Measurements from ENCODE around the gene GLYR1.
"Not testable (repeated sequence)": the region's sequence is repeated elsewhere in the genome, so short reads cannot be mapped to it uniquely, and the experiment has no call there.

The GLYR1 gene

GRCh38 chr16:4787068-4787467, 60.0 kb downstream of the GLYR1 start:
- Mint-ChIP-seq H3K4me3 (no peak overlapping the region), H3K27ac (no peak overlapping the region), H3K36me3 (ENCODE audit: low read depth) (no peaks in the 10 kb centered on the region), H3K9me3 (no peaks in the 10 kb centered on the region), H3K4me1 (peaks cover 18% of the 10 kb centered on the region), H3K27me3 (ENCODE audit: low read depth, poor library complexity) (peaks cover 10% of the 10 kb centered on the region)
- no peak for DNase-seq
- TF ChIP-seq CTCF (IDR thresholded peaks at IDR 0.05), result no peak

DNA sequence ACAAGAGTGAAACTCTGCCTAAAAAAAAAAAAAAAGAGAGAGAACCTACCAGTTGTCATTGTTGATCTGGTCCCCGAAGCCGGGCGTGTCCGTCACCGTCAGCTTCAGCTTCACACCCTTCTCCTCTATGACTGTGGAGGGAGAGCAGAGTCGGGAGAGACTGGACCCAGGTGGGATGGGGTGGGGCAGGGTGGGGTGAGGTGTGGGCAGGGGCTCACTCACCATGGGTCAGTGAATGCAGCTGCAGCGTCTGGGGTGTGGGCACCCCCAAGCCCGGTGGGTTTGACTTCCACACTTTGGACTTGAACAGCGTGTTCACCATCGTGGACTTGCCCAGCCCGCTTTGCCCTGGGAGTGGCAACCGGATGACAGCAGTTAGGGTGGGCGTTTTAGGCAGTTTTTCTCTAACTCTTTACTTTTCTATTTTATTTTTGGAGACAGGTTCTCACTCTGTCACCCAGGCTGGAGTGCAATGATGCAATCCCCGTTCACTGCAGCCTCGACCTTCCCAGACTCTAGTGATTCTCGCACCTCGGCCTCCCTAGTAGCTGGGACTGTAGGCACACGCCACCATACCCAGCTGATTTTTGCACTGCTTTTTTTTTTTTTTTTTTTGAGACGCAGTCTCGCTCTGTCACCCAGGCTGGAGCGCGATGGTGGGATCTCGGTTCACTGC, 61.2 kb downstream of the GLYR1 start:
- peaks cover 18% of the 10 kb centered on the region for H3K4me1 Mint-ChIP-seq
- H3K27me3 Mint-ChIP-seq (ENCODE audit: low read depth, poor library complexity), result peaks cover 7% of the 10 kb centered on the region
- DNase-seq, result no peak
- no peaks in the 10 kb centered on the region for H3K36me3 Mint-ChIP-seq (ENCODE audit: low read depth)
- no peaks in the 10 kb centered on the region for H3K9me3 Mint-ChIP-seq
- TF ChIP-seq CTCF (IDR thresholded peaks at IDR 0.05), result no peak
- no peak overlapping the region for H3K4me3 Mint-ChIP-seq
- no peak overlapping the region for H3K27ac Mint-ChIP-seq

- not testable (repeated sequence) for H3K9me3 Mint-ChIP-seq; H3K36me3 Mint-ChIP-seq (ENCODE audit: low read depth); DNase-seq; H3K4me3 Mint-ChIP-seq; H3K27ac Mint-ChIP-seq; H3K27me3 Mint-ChIP-seq (ENCODE audit: low read depth, poor library complexity)
- H3K4me1 Mint-ChIP-seq, result peaks cover 17% of the 10 kb centered on the region
These were observed 62.6 kb downstream of the GLYR1 start for GRCh38 chr16:4784444-4784987.

GRCh38 chr16:4783951-4784336, 63.1 kb downstream of the GLYR1 start:
- H3K27ac Mint-ChIP-seq, result no peak overlapping the region
- no peak overlapping the region for H3K4me3 Mint-ChIP-seq
- DNase-seq, result no peak
- peaks cover 10% of the 10 kb centered on the region for H3K27me3 Mint-ChIP-seq (ENCODE audit: low read depth, poor library complexity)
- H3K9me3 Mint-ChIP-seq, result no peaks in the 10 kb centered on the region
- no peak for TF ChIP-seq CTCF (IDR thresholded peaks at IDR 0.05)
- H3K4me1 Mint-ChIP-seq, result peaks cover 13% of the 10 kb centered on the region
- H3K36me3 Mint-ChIP-seq (ENCODE audit: low read depth), result no peaks in the 10 kb centered on the region

DNA sequence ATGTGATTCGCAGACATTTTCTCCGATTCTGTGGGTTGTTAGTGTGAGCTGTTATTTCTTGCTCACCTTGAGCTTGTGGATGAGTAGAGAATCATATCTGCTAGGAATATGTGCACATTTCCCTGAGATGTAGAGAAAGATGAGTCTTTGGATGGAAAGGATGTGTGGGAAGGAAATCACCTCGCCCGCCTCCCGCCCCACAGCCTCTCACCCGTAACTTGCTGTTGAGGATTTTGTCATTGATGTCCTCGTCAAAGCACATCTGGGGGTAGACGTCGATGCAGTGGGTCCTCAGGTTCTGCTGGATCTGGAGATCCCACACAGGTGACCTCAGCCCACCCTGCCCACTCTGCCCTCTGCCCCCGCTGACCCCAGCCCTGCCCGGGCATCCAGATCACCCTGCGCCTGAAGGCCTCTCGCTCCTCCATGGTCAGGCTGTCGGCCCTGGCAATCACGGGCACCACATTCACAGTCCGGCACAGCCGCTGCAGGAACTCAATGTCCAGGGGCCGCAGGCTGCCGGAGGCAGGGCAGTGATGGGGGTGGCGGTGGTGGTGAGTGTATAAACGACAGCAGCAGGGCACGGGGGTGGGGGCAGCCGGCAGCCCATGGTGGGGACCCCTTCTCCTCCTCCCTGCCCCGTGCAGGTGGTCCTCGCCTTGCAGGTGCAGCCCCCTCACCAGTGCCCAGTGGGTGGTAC, 63.7 kb downstream of the GLYR1 start:
- H3K36me3 Mint-ChIP-seq (ENCODE audit: low read depth), result no peaks in the 10 kb centered on the region
- no peak overlapping the region for H3K27ac Mint-ChIP-seq
- no peak for DNase-seq
- H3K27me3 Mint-ChIP-seq (ENCODE audit: low read depth, poor library complexity), result peaks cover 10% of the 10 kb centered on the region
- no peaks in the 10 kb centered on the region for H3K9me3 Mint-ChIP-seq
- no peak overlapping the region for H3K4me3 Mint-ChIP-seq
- no peak for TF ChIP-seq CTCF (IDR thresholded peaks at IDR 0.05)
- peaks cover 8% of the 10 kb centered on the region for H3K4me1 Mint-ChIP-seq

DNA sequence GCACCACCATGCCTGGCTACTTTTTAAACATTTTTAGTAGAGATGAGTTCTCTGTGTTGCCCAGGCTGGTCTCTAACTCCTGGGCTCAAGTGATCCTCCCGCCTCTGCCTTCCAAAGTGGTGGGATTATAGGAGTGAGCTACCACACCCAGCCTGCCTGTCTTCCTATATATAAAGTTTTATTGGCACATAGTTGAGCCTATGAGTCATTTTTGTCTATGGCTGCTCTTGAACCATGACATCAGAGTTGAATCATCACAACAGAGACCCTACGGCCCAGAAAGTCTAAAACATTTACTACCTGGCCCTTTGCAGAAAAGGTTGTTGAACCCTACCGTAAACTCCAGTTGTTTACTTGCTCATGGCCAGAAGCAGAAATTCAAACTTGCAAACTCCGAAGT, 66.9 kb downstream of the GLYR1 start:
- DNase-seq, result no peak
- H3K36me3 Mint-ChIP-seq (ENCODE audit: low read depth), result no peaks in the 10 kb centered on the region
- H3K4me3 Mint-ChIP-seq, result no peak overlapping the region
- TF ChIP-seq CTCF (IDR thresholded peaks at IDR 0.05), result no peak
- peaks cover 14% of the 10 kb centered on the region for H3K27me3 Mint-ChIP-seq (ENCODE audit: low read depth, poor library complexity)
- no peaks in the 10 kb centered on the region for H3K4me1 Mint-ChIP-seq
- H3K9me3 Mint-ChIP-seq, result no peaks in the 10 kb centered on the region
- no peak overlapping the region for H3K27ac Mint-ChIP-seq

All from nephron progenitor cell (in vitro differentiated cells).